NCI-H774 (cell line): Measurements from ENCODE around the gene SLC5A9.
A peak's percentile ranks its signal among the peaks of the same experiment; 100 is the strongest.
"Not testable (repeated sequence)": the region's sequence is repeated elsewhere in the genome, so short reads cannot be mapped to it uniquely, and the experiment has no call there.

Source experiments
- DNase-seq: peaks from one replicate; lab custom pipeline; 2025; lab: John Stamatoyannopoulos, UW

The SLC5A9 gene

GRCh38 chr1:48242141-48242736 is 19.7 kb downstream of the SLC5A9 start:
- no peak for DNase-seq

- no peak for DNase-seq
Measured at GRCh38 chr1:48245106-48245505, 22.6 kb downstream of the SLC5A9 start.

- peak; percentile 75 for DNase-seq
Measured at GRCh38 chr1:48246727-48247126, 24.2 kb downstream of the SLC5A9 start.

GRCh38 chr1:48248356-48248755 is 25.8 kb downstream of the SLC5A9 start:
- DNase-seq: no peak

- DNase-seq: peak; percentile 58
Measured at GRCh38 chr1:48249868-48250267, 27.4 kb downstream of the SLC5A9 start.

- peak; percentile 71 for DNase-seq
Measured at GRCh38 chr1:48250572-48250971, 28.1 kb downstream of the SLC5A9 start.

- no peak for DNase-seq
Measured at GRCh38 chr1:48251323-48251722, 28.8 kb downstream of the SLC5A9 start.

GRCh38 chr1:48251821-48252220 is 29.3 kb downstream of the SLC5A9 start:
- no peak for DNase-seq

- DNase-seq: no peak
Measured at GRCh38 chr1:48254254-48254653, 31.7 kb downstream of the SLC5A9 start.

GRCh38 chr1:48258106-48258505 is 35.6 kb downstream of the SLC5A9 start:
- no peak for DNase-seq

- DNase-seq: no peak
Measured at GRCh38 chr1:48261881-48262400, 39.4 kb downstream of the SLC5A9 start.

GRCh38 chr1:48263041-48263440 is 40.5 kb downstream of the SLC5A9 start:
- no peak for DNase-seq

GRCh38 chr1:48266576-48266975 is 44.1 kb downstream of the SLC5A9 start:
- no peak for DNase-seq

- DNase-seq: not testable (repeated sequence)
Measured at GRCh38 chr1:48277437-48277836, 54.9 kb downstream of the SLC5A9 start.

GRCh38 chr1:48282329-48282728 is 59.8 kb downstream of the SLC5A9 start:
- not testable (repeated sequence) for DNase-seq

- peak; percentile 32 for DNase-seq
Measured at GRCh38 chr1:48284696-48285420, 62.3 kb downstream of the SLC5A9 start.

- peak; percentile 13 for DNase-seq
Measured at GRCh38 chr1:48285525-48285924, 63.0 kb downstream of the SLC5A9 start.

- no peak for DNase-seq
Measured at GRCh38 chr1:48291421-48291820, 68.9 kb downstream of the SLC5A9 start.

GRCh38 chr1:48292706-48293105 is 70.2 kb downstream of the SLC5A9 start:
- no peak for DNase-seq

- not testable (repeated sequence) for DNase-seq
Measured at GRCh38 chr1:48294094-48294493, 71.6 kb downstream of the SLC5A9 start.

GRCh38 chr1:48294656-48295055 is 72.1 kb downstream of the SLC5A9 start:
- no peak for DNase-seq
